Activated naive CD4-positive, alpha-beta T cell (primary cell): Measurements from ENCODE around the gene POLR1A.

Experiments
- DNase-seq, 4 experiments: peaks; one replicate each; lab custom pipeline; 2025; lab: John Stamatoyannopoulos, UW

POLR1A gene

DNA sequence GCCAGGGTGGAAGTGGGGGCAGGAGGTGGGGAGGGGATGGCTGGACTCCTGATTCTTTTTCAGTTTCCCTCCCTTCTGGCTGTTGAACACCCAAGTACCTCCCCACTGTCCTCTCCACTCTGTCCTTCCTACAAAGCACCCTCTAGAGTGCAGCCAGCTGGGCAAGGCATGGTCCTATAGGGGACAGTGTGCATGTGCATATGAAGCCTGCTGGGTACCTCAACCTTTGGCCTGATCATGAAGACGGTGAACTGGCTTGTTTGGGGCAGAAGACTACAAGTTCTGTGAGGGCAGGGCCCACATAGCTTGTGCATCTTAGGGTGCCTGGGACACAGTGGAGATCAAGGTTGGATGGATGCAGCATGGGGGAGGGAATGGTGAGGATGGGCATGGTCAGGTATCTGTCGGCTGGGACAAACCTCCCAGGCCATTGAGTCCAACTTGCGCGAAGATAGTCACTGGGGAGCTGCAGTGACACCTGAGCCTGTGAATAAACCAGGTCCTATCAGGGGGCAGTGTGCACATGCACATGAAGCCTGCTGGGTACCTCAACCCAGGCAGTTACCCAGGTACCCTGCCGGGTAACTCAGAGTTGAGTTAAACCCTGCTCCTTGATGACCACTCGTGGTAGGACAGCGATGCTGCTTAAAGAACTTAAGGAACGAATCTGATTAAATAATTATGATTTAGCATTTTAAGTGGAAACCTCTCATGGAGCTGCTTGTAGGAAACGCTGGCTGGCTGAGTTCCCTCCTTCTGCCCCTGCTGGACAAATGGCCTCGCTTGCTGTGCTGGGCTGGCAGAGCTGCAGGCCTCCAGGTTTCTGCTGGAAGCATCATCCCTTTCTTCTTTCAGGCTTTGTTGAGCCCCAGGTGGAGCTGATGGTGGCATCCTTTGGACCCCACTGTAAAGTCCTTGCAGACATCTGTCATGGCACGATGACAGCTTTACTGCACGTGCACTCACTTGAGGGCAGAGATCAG, 84.0 kb downstream of the POLR1A start:
- no peak for DNase-seq

DNA sequence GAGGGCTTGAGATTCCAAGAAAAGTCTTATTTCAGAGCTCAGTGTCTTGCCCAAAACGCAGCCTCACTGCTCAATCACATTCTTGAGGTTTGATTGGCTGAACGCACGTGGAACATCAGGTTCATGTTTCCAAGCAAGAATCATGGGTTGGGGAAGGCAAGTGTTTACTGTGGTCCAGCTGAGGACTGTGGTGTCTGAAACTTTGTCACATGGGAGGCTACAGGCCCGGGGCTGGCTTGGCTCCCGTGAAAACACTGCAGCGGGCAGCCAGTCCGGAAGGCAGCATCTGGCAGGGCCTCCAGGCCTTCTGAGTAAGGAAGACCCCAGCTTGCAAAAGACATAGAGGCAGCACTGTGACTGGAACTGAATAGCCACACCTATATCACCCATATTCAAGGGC, 84.7 kb downstream of the POLR1A start:
- no peak for DNase-seq

DNA sequence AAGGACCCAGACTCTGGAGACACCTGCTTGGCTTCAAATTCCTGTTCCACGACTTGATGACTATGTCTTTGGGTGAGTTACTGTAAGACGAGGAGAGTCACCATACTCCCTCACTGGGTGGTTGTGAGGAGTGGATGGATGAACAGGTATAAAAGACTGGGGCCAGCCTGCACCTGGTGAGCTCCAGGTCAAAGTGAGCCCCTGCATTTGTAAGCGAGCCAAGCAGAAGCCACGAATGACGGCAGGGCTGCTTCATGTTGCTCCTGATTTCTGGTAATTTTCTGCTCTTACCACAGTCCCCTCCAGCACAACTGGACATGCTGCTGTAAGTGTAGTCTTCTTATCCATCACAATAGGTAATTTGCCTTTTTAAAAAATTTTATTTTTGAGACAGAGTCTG, 86.6 kb downstream of the POLR1A start:
- no peak for DNase-seq

DNA sequence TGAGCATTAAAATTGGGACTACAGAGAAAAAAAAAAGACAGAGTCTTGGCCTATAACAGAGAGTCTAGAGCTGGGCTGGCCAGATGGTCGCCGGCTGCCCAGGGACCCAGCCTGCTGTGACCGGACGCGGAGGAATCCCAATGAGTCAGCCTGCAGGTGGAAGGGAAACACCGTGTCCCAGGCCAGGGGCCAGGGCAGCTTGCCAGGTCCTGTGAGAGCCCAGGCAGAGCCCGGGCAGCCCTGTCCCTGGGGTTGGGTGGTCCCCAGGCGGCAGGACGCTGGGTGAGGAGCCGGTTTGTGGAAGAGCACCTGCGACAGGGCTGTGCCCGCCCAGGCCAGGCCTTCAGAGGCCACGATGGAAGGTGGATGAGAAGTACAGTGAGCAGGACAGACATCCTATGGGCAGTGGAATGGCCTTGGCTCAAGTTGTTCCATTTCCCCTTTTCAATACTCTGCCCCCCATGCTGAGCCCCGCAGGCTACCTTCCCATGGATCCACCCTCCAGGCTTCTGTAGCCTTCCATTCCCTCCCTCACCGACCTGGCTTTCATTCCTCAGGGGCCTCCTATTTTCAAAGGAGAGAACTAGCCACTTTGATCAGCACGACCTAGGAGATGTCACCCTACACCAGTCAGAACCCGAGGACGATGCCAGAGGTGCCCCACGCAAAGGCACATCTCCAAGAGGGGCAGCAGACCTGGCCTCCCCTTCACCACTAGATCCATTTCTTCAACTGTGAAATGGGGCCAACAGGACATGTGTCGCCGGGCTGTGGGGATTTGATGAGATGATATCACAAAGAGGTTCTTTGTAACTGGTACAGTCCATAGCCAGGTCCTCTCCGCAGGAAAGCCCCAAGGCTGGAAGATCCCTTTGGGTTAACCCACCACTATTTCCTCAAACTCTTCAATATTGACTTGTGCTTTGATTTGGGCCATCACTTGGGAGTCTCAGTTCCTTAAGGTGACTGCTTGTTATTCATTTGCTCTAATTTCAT, 87.5 kb downstream of the POLR1A start:
- no peak for DNase-seq

DNA sequence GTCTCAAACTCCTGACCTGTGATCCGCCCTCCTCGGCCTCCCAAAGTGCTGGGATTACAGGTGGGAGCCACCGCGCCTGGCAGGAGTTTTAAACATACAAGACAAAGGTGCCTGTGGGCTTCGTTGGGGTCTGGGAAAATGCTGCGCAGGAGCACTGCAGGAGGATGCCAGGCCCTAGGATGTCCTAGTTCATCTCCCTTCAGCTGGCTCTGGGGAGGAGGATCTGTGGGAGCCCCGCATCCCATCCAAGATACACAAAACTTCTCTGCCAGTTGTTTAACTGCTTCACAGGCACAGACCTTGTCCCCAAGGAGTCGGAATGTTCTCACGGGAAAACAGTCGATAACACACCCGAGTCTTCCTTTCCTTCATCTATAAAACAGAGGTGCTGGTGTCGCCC, 89.1 kb downstream of the POLR1A start:
- DNase-seq = no peak

DNA sequence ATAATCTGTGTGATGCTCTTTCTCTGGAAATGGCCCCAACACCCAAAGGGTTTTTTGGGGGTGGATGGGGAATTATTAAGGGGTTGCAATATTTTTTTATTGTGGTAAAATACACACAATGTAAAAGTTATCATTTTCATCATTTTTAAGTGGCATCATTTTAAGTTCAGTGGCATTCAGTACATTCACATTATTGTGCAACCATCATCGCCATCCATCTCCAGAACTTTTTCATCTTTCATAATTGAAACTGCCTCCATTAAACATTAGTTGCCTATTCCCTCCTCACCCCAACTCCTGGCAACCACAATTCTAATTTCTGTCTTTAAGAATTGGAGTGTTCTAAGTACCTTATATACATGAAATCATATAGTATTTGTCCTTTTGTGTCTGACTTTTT, 90.0 kb downstream of the POLR1A start:
- no peak for DNase-seq

DNA sequence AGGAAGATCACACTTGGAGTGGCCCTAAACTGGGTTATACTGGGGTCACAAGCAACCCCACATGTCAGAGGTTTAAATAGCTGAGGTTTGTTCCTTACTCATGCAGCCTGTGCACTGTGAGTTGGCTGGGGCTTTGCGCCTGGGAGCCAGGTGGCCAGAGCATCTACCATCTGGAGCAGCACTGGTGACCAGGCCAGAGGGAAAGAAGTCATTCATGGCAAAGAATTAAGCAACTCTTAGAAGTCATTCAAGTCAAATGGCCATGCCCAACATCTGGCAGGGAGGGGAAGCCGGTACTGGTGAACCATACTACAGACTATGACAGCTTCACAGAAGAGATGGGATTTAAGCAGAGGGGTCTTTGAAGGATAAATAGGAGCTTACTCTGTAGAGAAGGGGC, 90.7 kb downstream of the POLR1A start:
- DNase-seq = no peak

DNA sequence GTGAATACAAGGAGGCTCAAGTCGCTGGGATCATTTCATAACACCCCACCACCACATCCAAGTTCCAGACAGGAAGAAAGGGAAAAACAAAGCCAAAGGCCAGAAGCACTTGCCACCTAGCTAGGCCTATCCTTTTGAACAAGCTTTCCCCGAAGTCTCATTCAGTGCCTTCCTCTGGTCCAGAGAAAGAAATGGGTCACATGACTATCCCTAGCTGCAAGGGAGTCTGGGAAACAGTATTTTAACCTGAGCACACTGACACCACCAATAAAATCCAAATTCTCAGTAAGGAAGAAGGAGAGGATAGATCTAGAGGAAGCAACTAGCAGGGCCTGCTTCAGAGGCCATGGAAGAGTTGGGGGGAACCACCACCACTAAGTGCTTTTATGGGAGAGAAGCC, 91.2 kb downstream of the POLR1A start:
- DNase-seq = no peak

DNA sequence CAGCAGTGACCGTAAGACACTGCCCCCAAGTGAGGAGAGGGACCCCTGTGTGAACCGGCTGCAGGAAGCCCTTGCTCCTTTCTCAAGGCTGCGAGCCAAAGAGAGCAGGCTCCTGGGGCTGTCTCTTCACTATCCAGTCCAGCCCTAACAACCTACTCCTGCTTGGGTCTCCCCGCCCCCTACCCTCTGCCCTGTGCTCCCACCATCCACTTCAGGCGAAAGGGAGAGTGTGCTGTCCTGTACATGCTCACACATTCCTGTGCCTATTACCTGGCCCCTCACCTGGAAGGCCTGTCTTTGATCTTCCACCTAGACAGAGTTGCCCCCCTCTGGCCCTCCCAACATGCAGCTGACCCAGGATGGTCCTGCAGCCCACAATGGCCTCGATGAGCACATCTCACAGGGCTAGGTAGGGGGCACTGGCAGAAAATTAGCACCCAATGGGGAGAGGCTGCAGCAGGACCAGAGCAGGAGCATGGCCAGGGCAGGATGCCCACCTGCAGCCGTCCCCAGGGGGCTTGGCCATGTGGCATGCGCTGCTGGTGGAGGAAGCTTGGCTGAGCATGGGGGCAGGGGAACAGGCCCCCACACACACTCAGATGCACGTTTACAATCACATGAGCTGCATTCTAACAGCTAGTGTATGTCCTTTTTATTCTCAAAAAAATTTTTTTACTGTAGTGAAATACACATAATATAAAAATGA, 93.5 kb downstream of the POLR1A start:
- DNase-seq = no peak

DNA sequence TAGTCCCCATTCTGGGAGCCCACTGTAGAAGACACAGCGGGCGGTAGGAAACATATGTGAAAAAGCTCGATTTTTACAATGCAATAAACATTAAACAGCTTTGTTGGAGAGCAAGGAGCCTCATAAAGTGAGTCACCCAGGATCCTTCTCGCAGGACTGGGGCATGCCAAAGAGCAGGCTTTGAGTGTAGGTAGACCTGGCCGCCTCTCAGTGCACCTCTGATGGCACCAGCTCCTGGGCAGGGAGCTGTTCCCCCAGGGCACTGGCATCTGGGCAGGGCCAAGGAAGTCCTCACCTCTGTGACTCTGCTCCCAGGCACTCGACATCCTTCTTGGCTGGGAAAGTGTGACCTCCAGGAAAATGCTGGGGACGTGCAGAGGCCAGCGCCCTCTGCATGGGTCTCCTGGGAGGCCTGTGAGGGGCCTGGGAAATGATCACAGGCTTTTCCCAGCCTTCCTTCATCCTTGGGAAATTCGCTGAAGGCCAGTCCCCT, 94.2 kb downstream of the POLR1A start:
- no peak for DNase-seq

DNA sequence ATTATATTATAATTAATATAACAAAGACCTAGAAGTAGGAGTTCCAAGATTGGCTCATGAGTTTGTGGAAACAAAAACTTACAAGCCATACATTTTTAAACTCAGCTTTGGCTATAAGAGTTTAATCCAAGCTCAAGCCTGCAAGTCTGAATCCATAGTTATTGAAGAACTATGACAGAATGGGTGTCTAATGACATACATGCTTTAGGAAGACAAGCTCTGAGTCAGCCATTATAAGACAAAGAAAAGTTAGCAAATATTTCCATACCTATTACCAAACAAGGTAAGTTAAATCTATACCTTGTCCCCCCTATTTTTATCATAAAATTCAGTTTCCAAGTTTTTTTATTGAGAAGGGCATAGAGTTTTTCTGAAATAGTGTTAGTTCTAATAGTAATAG, 95.6 kb downstream of the POLR1A start:
- no peak for DNase-seq

DNA sequence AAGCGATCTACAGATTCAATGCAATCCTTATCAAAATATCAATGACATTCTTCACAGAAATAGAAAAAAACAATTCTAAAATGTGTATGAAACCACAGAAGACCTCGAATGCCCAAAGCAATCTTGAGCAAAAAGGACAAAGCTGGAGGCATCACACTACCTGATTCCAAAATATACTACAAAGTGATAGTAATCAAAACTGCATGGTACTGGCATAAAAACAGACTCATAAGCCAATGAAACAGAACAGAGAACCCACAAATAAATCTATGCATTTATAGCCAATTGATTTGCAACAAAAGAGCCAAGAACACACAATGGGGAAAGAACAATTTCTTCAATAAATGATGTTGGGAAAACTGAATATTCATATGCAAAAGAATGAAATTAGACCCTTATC, 99.2 kb downstream of the POLR1A start:
- DNase-seq = no peak

DNA sequence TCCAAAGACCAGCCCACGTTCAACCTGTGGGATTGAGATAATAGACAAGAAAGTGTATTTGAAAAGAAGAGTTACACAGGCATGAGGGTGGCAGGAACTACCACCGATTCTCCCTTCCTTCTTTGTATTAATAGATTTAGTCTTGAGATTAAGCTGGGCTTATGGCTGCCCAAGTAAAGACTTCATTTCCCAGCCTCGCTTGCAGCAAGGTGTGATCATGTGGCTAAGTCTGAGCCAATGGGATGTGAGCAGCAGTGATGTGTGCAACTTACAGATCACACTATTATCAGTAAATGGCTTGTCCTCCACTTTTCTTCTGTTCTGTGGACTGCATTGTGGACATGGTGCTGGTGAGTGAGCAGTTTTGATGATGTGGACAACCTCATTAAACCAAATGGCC, 101.7 kb downstream of the POLR1A start:
- DNase-seq = no peak

DNA sequence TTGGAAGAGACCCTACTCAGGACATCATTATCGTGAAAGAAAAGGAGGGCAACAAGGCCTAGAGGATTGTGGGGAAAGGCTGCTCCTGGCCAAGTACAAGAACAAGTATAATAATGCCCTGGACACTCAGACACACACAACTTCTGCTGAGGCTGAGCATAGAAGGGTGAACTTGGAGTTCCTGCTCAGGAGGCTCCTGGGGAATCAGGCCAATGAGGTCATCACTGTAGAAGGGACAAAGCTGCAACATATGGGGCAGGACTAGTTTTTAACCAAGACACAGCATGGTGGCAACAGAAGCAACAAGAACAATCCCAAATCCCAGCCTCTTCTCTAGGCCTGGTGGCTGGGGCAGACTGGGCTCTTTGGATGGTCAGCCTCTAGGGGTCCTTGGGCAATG, 102.6 kb downstream of the POLR1A start:
- DNase-seq = no peak

DNA sequence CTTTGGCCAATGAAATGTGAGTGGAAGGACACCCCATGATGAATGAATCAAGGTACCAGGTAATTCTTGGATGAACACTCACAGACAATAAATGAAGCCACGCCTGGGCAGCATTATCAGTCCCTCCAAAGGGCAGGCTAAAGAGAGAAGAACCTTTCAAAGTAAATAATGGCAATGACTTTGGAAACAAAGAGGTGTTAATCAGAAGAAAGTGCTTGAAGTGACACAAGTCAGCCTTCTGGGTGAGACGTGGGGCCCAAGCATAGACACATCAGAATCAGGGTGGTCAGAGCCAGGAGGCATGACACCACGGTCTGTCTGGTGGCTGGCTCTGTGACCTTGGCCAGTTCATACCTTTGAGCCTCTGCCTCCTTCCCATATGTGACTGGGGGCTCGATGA, 103.3 kb downstream of the POLR1A start:
- DNase-seq = no peak

DNA sequence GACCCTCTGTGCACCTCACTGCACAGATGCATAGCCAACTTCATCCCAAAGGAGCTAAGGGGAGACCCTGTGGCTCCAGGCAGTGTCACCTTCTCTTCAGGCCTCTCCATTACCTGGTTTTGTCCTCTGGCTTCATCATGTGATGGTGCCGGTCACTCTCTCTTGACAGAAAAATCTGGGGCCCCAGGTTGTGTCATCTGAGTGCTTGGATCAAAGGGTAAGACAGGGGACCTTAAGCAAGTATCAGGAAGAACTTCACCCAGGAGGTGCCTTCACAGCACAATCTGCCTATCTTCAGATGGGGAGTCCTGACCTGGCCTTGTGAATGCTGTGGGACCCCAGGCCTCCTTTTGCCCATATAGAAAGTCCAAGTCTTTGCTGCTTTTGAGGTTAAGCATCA, 104.4 kb downstream of the POLR1A start:
- DNase-seq = no peak

DNA sequence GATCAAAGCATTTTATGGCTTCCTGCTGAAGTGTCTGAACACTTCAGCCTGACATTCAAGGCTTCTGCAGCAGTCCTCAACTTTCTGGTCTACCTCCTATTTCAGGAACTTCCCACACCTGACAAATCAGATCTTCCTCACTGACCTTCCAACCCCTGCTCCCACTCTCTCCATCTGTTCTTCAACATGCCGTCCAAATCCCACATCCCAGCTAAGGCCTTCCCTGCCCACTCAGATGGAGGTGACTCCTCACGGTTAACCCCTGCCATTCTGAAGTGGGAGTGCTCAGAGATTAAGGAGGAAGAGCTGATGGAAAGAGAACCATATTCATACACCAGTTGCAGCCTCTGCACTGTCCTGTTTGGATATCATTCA, 104.8 kb downstream of the POLR1A start:
- no peak for DNase-seq

DNA sequence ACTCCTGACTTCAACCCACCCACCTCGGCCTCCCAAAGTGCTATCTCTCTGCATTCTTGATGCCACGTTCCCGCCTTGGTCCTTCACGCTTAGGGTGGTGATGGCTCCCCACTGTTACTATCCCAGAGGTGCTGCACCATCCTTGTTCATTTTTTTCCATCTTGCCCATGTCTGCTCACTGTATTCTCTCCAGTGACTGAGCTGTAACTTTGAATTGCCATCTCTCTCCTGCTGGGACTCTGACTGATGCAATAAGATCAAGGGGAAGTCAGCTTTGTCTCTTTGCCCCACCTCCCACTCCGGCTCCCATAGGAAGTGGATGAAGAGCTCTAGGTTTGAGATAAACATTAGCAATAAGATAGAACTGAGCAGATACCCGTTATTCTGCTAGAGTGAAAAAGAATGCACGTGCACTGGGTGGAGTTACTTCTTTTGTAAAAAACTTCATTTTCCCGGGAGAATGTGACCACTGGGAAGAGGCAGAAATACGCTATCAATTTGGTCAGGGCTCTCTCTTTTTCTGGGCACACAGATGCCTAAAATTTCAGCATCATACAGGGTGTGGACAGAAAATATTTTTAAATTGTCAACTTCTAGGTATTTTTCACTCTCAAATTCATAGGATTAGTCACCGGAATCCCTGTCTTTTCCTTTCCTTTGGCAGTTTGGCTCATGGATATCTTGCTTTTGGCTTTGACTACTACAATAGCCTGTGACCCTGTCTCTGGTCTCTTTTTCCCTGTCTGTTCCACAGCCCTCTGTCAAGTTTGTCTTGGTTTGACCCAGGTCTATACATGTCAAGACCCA, 105.4 kb downstream of the POLR1A start:
- DNase-seq = no peak

DNA sequence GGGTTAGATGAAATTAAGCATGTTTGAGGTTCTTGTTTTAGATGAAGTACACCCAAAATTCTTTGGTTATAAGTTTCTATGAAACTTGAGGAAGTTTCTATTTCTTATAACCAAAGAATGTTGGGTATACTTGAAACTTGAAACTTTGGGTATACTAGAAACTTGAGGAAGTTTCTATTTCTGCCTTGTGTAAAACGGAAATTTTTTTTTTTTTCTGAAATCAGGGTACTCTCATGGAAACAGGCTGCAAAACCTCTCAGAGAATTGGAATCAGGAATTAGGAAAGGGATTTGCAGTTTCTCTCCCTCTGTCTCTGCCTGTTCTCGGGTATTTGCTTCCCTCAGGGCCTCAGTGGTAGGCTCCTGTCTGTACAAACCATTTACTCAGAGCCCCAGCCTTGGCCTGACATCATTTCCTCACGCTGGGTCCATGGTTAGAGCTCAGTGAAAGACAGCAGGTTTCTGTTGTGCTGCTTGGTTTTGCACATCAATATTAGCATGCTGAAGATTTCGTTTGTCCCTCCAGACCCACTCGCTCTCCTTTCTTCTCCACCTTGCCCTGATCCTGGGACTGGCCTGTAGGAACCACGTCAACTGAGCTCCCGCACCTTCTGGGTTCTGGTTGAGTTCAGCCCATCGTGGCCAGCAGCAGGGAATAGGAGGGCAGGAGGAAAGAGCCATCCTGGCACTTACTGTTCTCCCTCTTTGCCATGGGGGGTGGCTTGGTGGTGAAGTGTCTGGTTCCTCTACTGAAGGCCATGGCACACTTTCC, 106.4 kb downstream of the POLR1A start:
- DNase-seq = peak in 2 of 4 experiments; percentile 17 to 18
